Stimulated activated CD8-positive, alpha-beta memory T cell treated with anti-CD3 and anti-CD28 coated beads, Interleukin-15, amount 100 ng/mL, for 48 hours (primary cell): ENCODE results near the gene CA7.
"Not testable (repeated sequence)": the region's sequence is repeated elsewhere in the genome, so short reads cannot be mapped to it uniquely, and the experiment has no call there.

ENCODE experiments used
- DNase-seq, 2 donors: peaks; one replicate each; pipeline ENCODE4 v3.0.0-alpha.2; 2020; ENCODE audit warnings: low read depth in 2 of 2

The CA7 gene

GRCh38 chr16:66846266-66846665 is 2.1 kb downstream of the CA7 start:
- no peak for DNase-seq

GRCh38 chr16:66846831-66847230 is 2.6 kb downstream of the CA7 start:
- DNase-seq: no peak

- no peak for DNase-seq
Observed at GRCh38 chr16:66847533-66848067, 3.4 kb downstream of the CA7 start.

GRCh38 chr16:66848172-66848571 is 4.0 kb downstream of the CA7 start:
- no peak for DNase-seq

- no peak for DNase-seq
Observed at GRCh38 chr16:66849021-66849420, 4.8 kb downstream of the CA7 start.

- no peak for DNase-seq
Observed at GRCh38 chr16:66849549-66849948, 5.3 kb downstream of the CA7 start.

- no peak for DNase-seq
Observed at GRCh38 chr16:66850115-66850815, 6.1 kb downstream of the CA7 start.

- no peak for DNase-seq
Observed at GRCh38 chr16:66851166-66851964, 7.2 kb downstream of the CA7 start.

- DNase-seq: no peak
Observed at GRCh38 chr16:66853261-66854139, 9.3 kb downstream of the CA7 start.

GRCh38 chr16:66856184-66856730 is 12.0 kb downstream of the CA7 start:
- DNase-seq: no peak

- no peak for DNase-seq
Observed at GRCh38 chr16:66856801-66857200, 12.6 kb downstream of the CA7 start.

- no peak for DNase-seq
Observed at GRCh38 chr16:66857437-66857836, 13.2 kb downstream of the CA7 start.

GRCh38 chr16:66858740-66859396 is 14.7 kb downstream of the CA7 start:
- no peak for DNase-seq

GRCh38 chr16:66859397-66860068 is 15.3 kb downstream of the CA7 start:
- no peak for DNase-seq

- DNase-seq: no peak
Observed at GRCh38 chr16:66862023-66862520, 17.9 kb downstream of the CA7 start.

- DNase-seq: no peak
Observed at GRCh38 chr16:66863707-66864106, 19.5 kb downstream of the CA7 start.

- DNase-seq: no peak
Observed at GRCh38 chr16:66869424-66869823, 25.2 kb downstream of the CA7 start.

- not testable (repeated sequence) for DNase-seq
Observed at GRCh38 chr16:66871363-66871762, 27.1 kb downstream of the CA7 start.

GRCh38 chr16:66871840-66872239 is 27.6 kb downstream of the CA7 start:
- no peak for DNase-seq

GRCh38 chr16:66872559-66872942 is 28.3 kb downstream of the CA7 start:
- DNase-seq: no peak
